AG04450 (cell line): ENCODE measurements around the gene EXOC6. TPM values are rescaled to one million over a fixed set of nuclear protein-coding genes. Genes with fewer than 3 reads are reported as not detected.
"Not testable (repeated sequence)": the region's sequence is repeated elsewhere in the genome, so short reads cannot be mapped to it uniquely, and the experiment has no call there.

Experiments
- CTCF ChIA-PET: fragments of 300-600, 350-600 bp; formaldehyde crosslinking; extraction: SDS; loops from one replicate; lab custom pipeline; 2022; ENCODE audit warnings: antibody characterized with exemption, inconsistent platforms; lab: Charles Lee
- POLR2A ChIA-PET: fragments of 350-600 bp; formaldehyde crosslinking; extraction: SDS; loops from one replicate; lab custom pipeline; 2021; ENCODE audit warnings: antibody characterized with exemption, inconsistent platforms; lab: Yijun Ruan, JAX
- DNase-seq: peaks from one replicate; pipeline ENCODE4 v3.0.0-alpha.2; 2011; ENCODE audit warnings: low read depth, low spot score
- H3K27ac ChIP-seq: one replicate; pipeline ENCODE4 v1.5.1; 2012; ENCODE audit warnings: low read depth, low read length, control low read depth
- H3K27me3 ChIP-seq: one replicate; pipeline ENCODE4 v1.6.0; 2012; ENCODE audit warnings: low read length; ENCODE audit not compliant: control insufficient read depth, insufficient read depth
- H3K4me3 ChIP-seq: 2 replicates; pipeline ENCODE4 v1.5.1; 2011; ENCODE audit warnings: mild to moderate bottlenecking, low read depth, low read length, control low read depth
- H3K9me3 ChIP-seq: 2 replicates; pipeline ENCODE4 v1.5.1; 2012; ENCODE audit warnings: low read length; ENCODE audit not compliant: control insufficient read depth, insufficient read depth
- polyA plus RNA-seq: library from polyadenylated mRNA; depleted of rRNA; stranded (reverse); fragments of >200 nt; gene quantifications from 2 replicates; pipeline ENCODE4 v1.2.3, GENCODE V29; 2011
- TF ChIP-seq, protein P1 (sequence below): IDR thresholded peaks from 2 replicates; pipeline ENCODE4 v1.5.1; 2011; ENCODE audit warnings: low read depth, low read length, control low read depth, inconsistent platforms

Gene EXOC6
- polyA plus RNA-seq, 1 experiment = 21.8 TPM

DNA sequence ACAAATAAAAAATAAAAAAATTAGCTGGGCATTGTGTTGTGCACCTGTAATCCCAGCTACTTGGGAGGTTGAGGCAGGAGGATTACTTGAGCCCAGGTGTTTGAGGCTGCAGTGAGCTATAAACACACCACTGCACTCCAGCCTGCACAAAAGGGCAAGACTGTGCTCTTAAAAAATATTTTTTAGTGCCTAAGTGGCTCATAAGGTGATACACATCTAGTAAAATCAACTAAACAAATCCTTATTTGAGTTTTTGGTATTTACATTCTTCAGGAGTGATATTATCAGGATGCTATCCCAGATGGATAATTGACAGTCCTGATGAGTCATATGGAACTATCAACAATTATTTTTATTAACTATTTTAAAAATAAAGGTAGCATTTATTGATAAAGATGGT lies 93.9 kb downstream of the EXOC6 start:
- TF ChIP-seq, protein P1, sequence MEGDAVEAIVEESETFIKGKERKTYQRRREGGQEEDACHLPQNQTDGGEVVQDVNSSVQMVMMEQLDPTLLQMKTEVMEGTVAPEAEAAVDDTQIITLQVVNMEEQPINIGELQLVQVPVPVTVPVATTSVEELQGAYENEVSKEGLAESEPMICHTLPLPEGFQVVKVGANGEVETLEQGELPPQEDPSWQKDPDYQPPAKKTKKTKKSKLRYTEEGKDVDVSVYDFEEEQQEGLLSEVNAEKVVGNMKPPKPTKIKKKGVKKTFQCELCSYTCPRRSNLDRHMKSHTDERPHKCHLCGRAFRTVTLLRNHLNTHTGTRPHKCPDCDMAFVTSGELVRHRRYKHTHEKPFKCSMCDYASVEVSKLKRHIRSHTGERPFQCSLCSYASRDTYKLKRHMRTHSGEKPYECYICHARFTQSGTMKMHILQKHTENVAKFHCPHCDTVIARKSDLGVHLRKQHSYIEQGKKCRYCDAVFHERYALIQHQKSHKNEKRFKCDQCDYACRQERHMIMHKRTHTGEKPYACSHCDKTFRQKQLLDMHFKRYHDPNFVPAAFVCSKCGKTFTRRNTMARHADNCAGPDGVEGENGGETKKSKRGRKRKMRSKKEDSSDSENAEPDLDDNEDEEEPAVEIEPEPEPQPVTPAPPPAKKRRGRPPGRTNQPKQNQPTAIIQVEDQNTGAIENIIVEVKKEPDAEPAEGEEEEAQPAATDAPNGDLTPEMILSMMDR = no peak
- H3K27ac ChIP-seq = no peak overlapping the region
- ChIA-PET POLR2A (no interaction called here), CTCF (interaction anchor here (0.8 kb wide), 1 partner anchor 23 kb away, joined by 4 read pairs; no protein-coding TSS in a partner anchor)
- no peaks in the 10 kb centered on the region for H3K9me3 ChIP-seq
- DNase-seq = no peak
- H3K4me3 ChIP-seq = no peak overlapping the region
- H3K27me3 ChIP-seq = no peaks in the 10 kb centered on the region

DNA sequence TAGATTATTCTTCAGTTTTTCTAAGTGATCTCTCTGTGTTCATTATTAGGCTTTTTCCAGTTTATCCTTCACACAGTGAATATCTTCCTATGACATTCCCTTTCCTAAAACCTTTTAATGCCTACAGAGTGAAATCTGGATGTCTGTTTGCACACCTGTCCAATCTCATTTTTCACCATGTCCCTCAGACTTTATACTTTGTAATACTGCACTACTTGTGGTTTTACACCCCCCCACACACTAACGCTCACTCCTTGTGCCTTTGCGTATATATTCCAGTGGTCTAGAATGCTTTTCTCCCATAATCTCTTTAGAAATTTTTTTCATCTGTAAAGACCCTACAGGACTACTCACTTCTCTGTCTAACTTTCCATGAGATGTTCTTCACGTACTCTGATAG lies 98.2 kb downstream of the EXOC6 start:
- ChIA-PET POLR2A (no interaction called here), CTCF (interaction anchor here (0.6 to 0.7 kb wide), 2 partner anchors 18 to 29 kb away, joined by 3 to 6 read pairs; no protein-coding TSS in a partner anchor)

DNA sequence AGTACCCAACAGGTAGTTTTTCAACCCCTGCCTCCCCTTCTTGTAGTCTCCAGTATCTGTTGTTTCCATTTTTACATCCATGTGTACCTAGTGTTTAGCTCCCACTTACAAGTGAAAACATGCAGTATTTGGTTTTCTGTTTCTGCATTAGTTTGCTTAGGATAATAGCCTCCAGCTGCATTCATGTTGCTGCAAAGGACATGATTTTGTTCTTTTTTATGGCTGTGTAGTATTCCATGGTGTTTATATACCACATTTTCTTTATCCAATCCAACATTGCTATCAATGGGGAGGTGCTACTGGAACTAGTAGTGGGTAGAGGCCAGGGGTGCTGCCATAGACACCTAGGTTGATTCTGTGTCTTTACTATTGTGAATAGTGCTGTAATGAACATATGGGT lies 104.3 kb downstream of the EXOC6 start:
- CTCF ChIA-PET, POLR2A ChIA-PET, H3K4me3 ChIP-seq, DNase-seq, H3K9me3 ChIP-seq, H3K27me3 ChIP-seq, H3K27ac ChIP-seq: not testable (repeated sequence)

More for the DNA sequence above, 98.2 kb downstream of the EXOC6 start:
- Histone ChIP-seq H3K4me3 (no peak overlapping the region), H3K27ac (no peak overlapping the region), H3K27me3 (no peaks in the 10 kb centered on the region), H3K9me3 (no peaks in the 10 kb centered on the region)
- DNase-seq = no peak
- TF ChIP-seq, protein P1 = no peak

DNA sequence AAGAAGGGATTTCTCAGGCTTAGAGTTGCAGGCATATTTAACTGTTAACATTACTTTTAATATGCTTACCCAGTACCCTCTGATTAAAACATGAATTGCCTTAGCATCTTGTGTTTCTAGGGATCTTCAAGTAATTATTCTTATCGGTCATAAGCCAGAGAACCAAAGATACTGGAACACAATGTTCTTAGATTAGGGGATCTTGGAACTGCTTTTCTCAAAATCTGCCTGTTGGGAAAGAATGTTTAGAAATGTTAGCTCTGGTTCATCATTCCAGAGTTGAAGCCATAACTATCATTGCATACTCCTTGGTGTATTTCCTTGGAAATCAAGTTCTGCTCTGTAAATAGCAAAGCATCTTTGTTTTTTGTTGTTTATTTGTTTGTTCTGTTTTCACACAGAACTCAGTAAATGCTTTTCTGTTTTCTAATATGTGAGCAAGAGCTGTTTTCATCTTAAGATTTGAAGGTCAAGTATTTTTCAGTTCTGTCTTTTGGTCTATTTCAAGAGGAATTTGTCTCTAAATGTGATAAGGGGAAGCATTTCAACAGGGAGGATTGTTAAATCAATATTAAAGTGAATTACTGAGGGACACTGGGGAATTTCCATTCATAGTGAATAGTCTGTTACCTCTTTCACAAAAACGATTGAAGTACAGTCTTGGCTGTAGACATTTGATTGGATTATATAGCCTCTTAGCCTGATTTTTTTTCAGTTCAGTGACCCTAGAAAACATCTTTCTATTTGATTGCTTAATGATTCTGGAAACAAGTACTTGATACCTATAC lies 109.1 kb downstream of the EXOC6 start:
- DNase-seq = no peak
- H3K4me3 ChIP-seq = no peak overlapping the region
- H3K27ac ChIP-seq = no peak overlapping the region
- TF ChIP-seq, protein P1 = no peak
- H3K27me3 ChIP-seq = no peaks in the 10 kb centered on the region
- H3K9me3 ChIP-seq = no peaks in the 10 kb centered on the region
- ChIA-PET CTCF (interaction anchor here (0.6 to 2.4 kb wide), 4 partner anchors 8 to 82 kb away, joined by 3 to 10 read pairs (median 3); no protein-coding TSS in a partner anchor), POLR2A (no interaction called here)

DNA sequence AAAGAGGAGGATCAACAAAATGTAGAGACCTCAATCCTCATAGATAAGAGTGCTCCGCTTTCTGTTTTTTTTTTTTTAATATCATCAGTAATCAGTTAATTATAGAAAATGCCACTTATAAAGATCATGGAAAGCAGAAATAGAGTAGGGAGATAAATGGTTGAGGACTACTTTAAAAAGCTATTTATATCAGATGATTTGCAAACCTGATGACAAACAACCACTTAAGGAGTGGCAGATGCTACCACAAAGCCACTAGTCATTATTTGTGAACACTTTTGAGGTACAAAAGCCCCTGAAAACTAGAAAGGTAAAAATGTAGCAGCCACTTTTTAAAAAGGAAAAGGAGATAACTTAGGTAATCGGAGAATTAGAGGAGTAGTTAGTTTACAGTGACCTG lies 113.3 kb downstream of the EXOC6 start:
- no peak overlapping the region for H3K4me3 ChIP-seq
- no peaks in the 10 kb centered on the region for H3K27me3 ChIP-seq
- no peaks in the 10 kb centered on the region for H3K9me3 ChIP-seq
- TF ChIP-seq, protein P1 = no peak
- ChIA-PET CTCF (no interaction called here), POLR2A (interaction anchor here (0.6 kb wide), 1 partner anchor 264 kb away, joined by 3 read pairs; no protein-coding TSS in a partner anchor)
- H3K27ac ChIP-seq = no peak overlapping the region
- no peak for DNase-seq
